ENCODE results near the gene AP4M1.
A peak's percentile ranks its signal among the peaks of the same experiment; 100 is the strongest.
"Not testable (repeated sequence)": the region's sequence is repeated elsewhere in the genome, so short reads cannot be mapped to it uniquely, and the experiment has no call there.

The AP4M1 gene

DNA sequence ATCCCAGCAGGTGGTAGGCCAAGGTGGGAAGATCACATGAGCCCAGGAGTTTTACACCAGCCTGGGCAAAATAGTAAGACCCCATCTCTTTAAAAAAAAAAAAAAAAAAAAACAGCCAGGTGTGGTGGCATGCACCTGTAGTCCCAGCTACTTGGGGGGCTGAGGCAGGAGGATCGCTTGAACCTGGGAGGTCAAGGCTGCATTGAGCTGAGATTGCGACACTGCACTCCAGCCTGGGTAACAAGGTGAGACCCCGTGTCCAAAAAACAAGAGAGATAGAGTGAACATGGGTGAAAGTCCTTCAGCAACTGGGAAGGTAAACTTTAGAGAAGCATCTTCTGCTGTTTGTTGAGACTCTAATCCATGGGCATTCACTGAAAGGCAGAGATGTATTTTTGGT, 41.0 kb downstream of the AP4M1 start:
- ChIA-PET CTCF (interaction anchor here (3.8 kb wide), 1 partner anchor 11 kb away, joined by 20 read pairs; no protein-coding TSS in a partner anchor), POLR2A (no interaction called here)
- Histone ChIP-seq H3K27me3 (replicated peaks in 2 of 5; ENCODE audit: control insufficient read depth in 4 of 5, insufficient read depth in 5 of 5, low read length in 4 of 5) (no peaks in the 10 kb centered on the region), H3K4me1 (ENCODE audit: control extremely low read depth in 1 of 4, control insufficient read depth in 4 of 4, insufficient read depth in 4 of 4, low read length in 3 of 4) (peaks cover 2 to 14% (median 8%) of the 10 kb centered on the region in 4 experiments), H3K4me3 (ENCODE audit: control insufficient read depth in 1 of 7, extremely low read depth in 1 of 7, insufficient read depth in 4 of 7, low read depth in 2 of 7, low read length in 6 of 7) (no peak overlapping the region), H3K36me3 (ENCODE audit: control insufficient read depth in 4 of 4, insufficient read depth in 4 of 4, low read length in 3 of 4) (no peaks in the 10 kb centered on the region), H3K9me3 (ENCODE audit: control extremely low read depth in 1 of 5, control insufficient read depth in 4 of 5, insufficient read depth in 2 of 5, low read depth in 1 of 5, low read length in 4 of 5) (no peaks in the 10 kb centered on the region), H3K27ac (ENCODE audit: insufficient read depth in 1 of 2, low read depth in 1 of 2, low read length in 2 of 2, poor library complexity in 1 of 2, severe bottlenecking in 2 of 2) (no peak overlapping the region)
- WGBS (ENCODE audit: insufficient coverage), result 100% methylated on average over 3 of the region's 3 CpGs
- no peak for DNase-seq

DNA sequence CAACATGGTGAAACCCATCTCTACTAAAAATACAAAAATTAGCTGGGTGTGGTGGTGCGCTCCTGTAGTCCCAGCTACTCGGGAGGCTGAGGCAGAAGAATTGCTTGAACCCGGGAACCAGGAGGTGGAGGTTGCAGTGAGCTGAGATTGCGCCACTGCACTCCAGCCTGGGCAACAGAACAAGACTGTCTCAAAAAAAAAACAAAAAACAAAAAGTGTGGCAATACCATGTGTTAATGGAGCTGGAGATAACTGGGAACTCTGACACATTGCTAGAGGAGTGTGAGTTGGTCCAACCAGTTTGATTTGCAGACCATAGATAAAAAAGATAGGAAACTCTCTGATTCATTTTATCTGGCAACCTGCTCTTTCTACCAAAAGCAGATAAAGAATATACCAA, 44.9 kb downstream of the AP4M1 start:
- POLR2A ChIA-PET; H3K4me3 ChIP-seq (ENCODE audit: control insufficient read depth in 1 of 7, extremely low read depth in 1 of 7, insufficient read depth in 4 of 7, low read depth in 2 of 7, low read length in 6 of 7); H3K9me3 ChIP-seq (ENCODE audit: control extremely low read depth in 1 of 5, control insufficient read depth in 4 of 5, insufficient read depth in 2 of 5, low read depth in 1 of 5, low read length in 4 of 5); H3K27me3 ChIP-seq (replicated peaks in 2 of 5; ENCODE audit: control insufficient read depth in 4 of 5, insufficient read depth in 5 of 5, low read length in 4 of 5); H3K36me3 ChIP-seq (ENCODE audit: control insufficient read depth in 4 of 4, insufficient read depth in 4 of 4, low read length in 3 of 4); DNase-seq; H3K27ac ChIP-seq (ENCODE audit: insufficient read depth in 1 of 2, low read depth in 1 of 2, low read length in 2 of 2, poor library complexity in 1 of 2, severe bottlenecking in 2 of 2): not testable (repeated sequence)
- peaks cover 6 to 24% (median 20%) of the 10 kb centered on the region in 4 experiments for H3K4me1 ChIP-seq (ENCODE audit: control extremely low read depth in 1 of 4, control insufficient read depth in 4 of 4, insufficient read depth in 4 of 4, low read length in 3 of 4)
- CTCF ChIA-PET, result interaction anchor here (4.5 kb wide), 1 partner anchor 13 kb away, joined by 22 read pairs; no protein-coding TSS in a partner anchor
- WGBS (ENCODE audit: insufficient coverage), result 100% methylated on average over 2 of the region's 4 CpGs

DNA sequence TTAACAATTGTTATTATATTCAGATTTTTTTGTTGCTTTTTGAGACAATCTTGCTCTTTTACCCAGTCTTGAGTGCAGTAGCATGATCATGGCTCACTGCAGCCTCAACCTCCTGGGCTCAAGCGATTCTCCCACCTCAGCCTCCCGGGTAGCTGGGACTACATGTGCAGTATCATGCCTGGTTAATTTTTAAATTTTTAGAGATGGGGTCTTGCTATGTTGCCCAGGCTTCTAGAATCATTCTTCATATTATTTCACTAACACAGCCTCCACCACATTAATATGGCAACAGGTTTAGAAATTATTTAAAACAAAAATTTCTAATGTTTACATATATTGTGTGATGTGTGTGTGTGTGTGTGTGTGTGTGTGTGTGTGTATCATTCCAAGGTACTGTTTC, 45.8 kb downstream of the AP4M1 start:
- WGBS (ENCODE audit: insufficient coverage), result no CpG with 5 or more reads among the region's 2 CpGs
- no peak overlapping the region for H3K4me3 ChIP-seq (ENCODE audit: control insufficient read depth in 1 of 7, extremely low read depth in 1 of 7, insufficient read depth in 4 of 7, low read depth in 2 of 7, low read length in 6 of 7)
- peaks cover 0 to 2% (median under 1%) of the 10 kb centered on the region in 4 experiments for H3K36me3 ChIP-seq (ENCODE audit: control insufficient read depth in 4 of 4, insufficient read depth in 4 of 4, low read length in 3 of 4)
- ChIA-PET CTCF (interaction anchor here (1.1 to 4.5 kb wide), 3 partner anchors 9 to 19 kb away, joined by 3 to 22 read pairs (median 9); no protein-coding TSS in a partner anchor), POLR2A (no interaction called here)
- peaks cover 9 to 25% (median 22%) of the 10 kb centered on the region in 4 experiments for H3K4me1 ChIP-seq (ENCODE audit: control extremely low read depth in 1 of 4, control insufficient read depth in 4 of 4, insufficient read depth in 4 of 4, low read length in 3 of 4)
- no peak overlapping the region for H3K27ac ChIP-seq (ENCODE audit: insufficient read depth in 1 of 2, low read depth in 1 of 2, low read length in 2 of 2, poor library complexity in 1 of 2, severe bottlenecking in 2 of 2)
- H3K27me3 ChIP-seq (replicated peaks in 2 of 5; ENCODE audit: control insufficient read depth in 4 of 5, insufficient read depth in 5 of 5, low read length in 4 of 5), result no peaks in the 10 kb centered on the region
- H3K9me3 ChIP-seq (ENCODE audit: control extremely low read depth in 1 of 5, control insufficient read depth in 4 of 5, insufficient read depth in 2 of 5, low read depth in 1 of 5, low read length in 4 of 5), result no peaks in the 10 kb centered on the region
- DNase-seq, result no peak

DNA sequence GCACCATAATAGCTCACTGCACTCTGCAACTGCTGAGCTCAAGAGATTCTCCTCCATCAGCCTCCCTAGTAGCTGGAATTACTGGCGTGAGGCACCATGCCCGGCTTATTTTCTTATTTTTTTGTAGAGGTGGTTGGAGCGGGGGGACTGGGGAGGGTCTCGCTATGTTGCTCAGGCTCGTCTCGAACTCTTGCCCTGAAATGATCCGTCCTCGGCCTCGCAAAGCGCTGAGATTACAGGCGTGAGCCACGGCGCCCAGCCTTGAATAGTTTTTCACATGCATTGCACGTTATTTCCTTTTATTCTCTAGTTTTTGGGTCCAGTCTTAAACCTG, 46.7 kb downstream of the AP4M1 start:
- H3K27ac ChIP-seq (ENCODE audit: insufficient read depth in 1 of 2, low read depth in 1 of 2, low read length in 2 of 2, poor library complexity in 1 of 2, severe bottlenecking in 2 of 2), result peak overlapping the region in 1 of 2 experiments; percentile 85
- ChIA-PET CTCF (interaction anchor here (1.1 to 4.5 kb wide), 4 partner anchors 8 to 20 kb away, joined by 3 to 22 read pairs (median 6); no protein-coding TSS in a partner anchor), POLR2A (interaction anchor here (0.6 kb wide), 1 partner anchor 311 kb away, joined by 3 read pairs; no protein-coding TSS in a partner anchor)
- peaks cover 9 to 31% (median 25%) of the 10 kb centered on the region in 4 experiments for H3K4me1 ChIP-seq (ENCODE audit: control extremely low read depth in 1 of 4, control insufficient read depth in 4 of 4, insufficient read depth in 4 of 4, low read length in 3 of 4)
- H3K27me3 ChIP-seq (replicated peaks in 2 of 5; ENCODE audit: control insufficient read depth in 4 of 5, insufficient read depth in 5 of 5, low read length in 4 of 5), result no peaks in the 10 kb centered on the region
- peaks cover 0 to 5% (median 3%) of the 10 kb centered on the region in 4 experiments for H3K36me3 ChIP-seq (ENCODE audit: control insufficient read depth in 4 of 4, insufficient read depth in 4 of 4, low read length in 3 of 4)
- WGBS (ENCODE audit: insufficient coverage), result 14% methylated on average over 13 of the region's 14 CpGs
- DNase-seq, result no peak
- H3K9me3 ChIP-seq (ENCODE audit: control extremely low read depth in 1 of 5, control insufficient read depth in 4 of 5, insufficient read depth in 2 of 5, low read depth in 1 of 5, low read length in 4 of 5), result no peaks in the 10 kb centered on the region
- peak overlapping the region; percentile 25 to 97 (median 92) for H3K4me3 ChIP-seq (ENCODE audit: control insufficient read depth in 1 of 7, extremely low read depth in 1 of 7, insufficient read depth in 4 of 7, low read depth in 2 of 7, low read length in 6 of 7)

DNA sequence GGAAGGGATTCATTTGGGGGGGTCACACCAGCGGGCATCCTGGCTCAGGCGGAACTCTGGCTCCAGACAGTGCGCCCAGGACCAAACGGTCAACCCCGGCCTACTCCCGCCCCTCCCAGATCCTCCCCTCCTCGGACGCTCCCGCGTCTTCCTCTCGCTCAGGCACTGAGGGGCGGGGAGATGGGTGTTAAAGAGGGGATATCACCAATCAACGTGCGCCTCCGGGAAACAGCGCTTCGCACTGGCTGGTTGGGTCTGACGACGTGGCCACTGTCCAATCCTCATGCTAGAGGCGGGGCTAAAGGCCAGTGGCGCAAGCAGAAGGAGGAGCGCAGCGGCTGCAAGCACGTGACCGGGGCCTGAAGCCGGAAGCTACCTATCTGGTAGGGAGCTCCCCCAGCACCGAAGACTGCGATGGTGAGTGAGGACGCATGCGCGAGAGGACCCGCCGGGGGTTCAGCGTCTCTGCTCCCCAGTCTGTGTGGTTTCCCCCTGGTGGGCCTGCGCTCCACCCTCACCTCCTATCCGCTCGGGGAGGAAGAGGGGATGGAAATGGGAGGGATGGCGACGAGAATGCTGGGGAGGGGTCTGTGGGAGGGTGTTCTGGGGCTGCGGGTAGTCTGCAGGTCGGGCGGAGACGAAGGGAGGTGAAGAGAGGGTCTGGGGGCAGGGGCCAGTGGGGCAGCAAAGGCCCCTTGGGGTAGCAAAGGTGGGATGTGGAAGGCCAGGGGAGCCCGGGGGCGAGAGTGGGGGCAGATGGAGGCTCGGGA, 47.3 kb downstream of the AP4M1 start, which contains the start of gene LAMTOR4:
TSS of gene LAMTOR4 (plus strand) at position 360 of the 770 bp plus-strand sequence. CDS start at position 415, 55 bp downstream.
- H3K4me3 ChIP-seq (ENCODE audit: control insufficient read depth in 1 of 7, extremely low read depth in 1 of 7, insufficient read depth in 4 of 7, low read depth in 2 of 7, low read length in 6 of 7), result peak within 1 kb of the TSS; percentile 64 to 97 (median 92)
- peak; percentile 98 to 99 (median 99) for DNase-seq
- H3K27ac ChIP-seq (ENCODE audit: insufficient read depth in 1 of 2, low read depth in 1 of 2, low read length in 2 of 2, poor library complexity in 1 of 2, severe bottlenecking in 2 of 2), result peak within 1 kb of the TSS; percentile 70 to 85
- POLR2A ChIA-PET, result interaction anchor here (0.6 kb wide), 1 partner anchor 310 kb away, joined by 3 read pairs; no protein-coding TSS in a partner anchor
- CTCF ChIA-PET, result interaction anchor here (1.3 to 4.5 kb wide), 3 partner anchors 8 to 18 kb away, joined by 3 to 22 read pairs (median 9); no protein-coding TSS in a partner anchor
- 0% methylated on average over 33 of the region's 46 CpGs for WGBS (ENCODE audit: insufficient coverage)
- H3K4me1 ChIP-seq (ENCODE audit: control extremely low read depth in 1 of 4, control insufficient read depth in 4 of 4, insufficient read depth in 4 of 4, low read length in 3 of 4), result peaks cover 9 to 31% (median 25%) of the 10 kb centered on the region in 4 experiments
- no peaks in the 10 kb centered on the region for H3K27me3 ChIP-seq (replicated peaks in 2 of 5; ENCODE audit: control insufficient read depth in 4 of 5, insufficient read depth in 5 of 5, low read length in 4 of 5)
- no peaks in the 10 kb centered on the region for H3K9me3 ChIP-seq (ENCODE audit: control extremely low read depth in 1 of 5, control insufficient read depth in 4 of 5, insufficient read depth in 2 of 5, low read depth in 1 of 5, low read length in 4 of 5)
- peaks cover 0 to 11% (median 6%) of the 10 kb centered on the region in 4 experiments for H3K36me3 ChIP-seq (ENCODE audit: control insufficient read depth in 4 of 4, insufficient read depth in 4 of 4, low read length in 3 of 4)

GRCh38 chr7:100152404-100152803, 51.0 kb downstream of the AP4M1 start:
- no peak overlapping the region for H3K27ac ChIP-seq (ENCODE audit: insufficient read depth in 1 of 2, low read depth in 1 of 2, low read length in 2 of 2, poor library complexity in 1 of 2, severe bottlenecking in 2 of 2)
- peaks cover 4 to 40% (median 27%) of the 10 kb centered on the region in 4 experiments for H3K36me3 ChIP-seq (ENCODE audit: control insufficient read depth in 4 of 4, insufficient read depth in 4 of 4, low read length in 3 of 4)
- no peak overlapping the region for H3K4me3 ChIP-seq (ENCODE audit: control insufficient read depth in 1 of 7, extremely low read depth in 1 of 7, insufficient read depth in 4 of 7, low read depth in 2 of 7, low read length in 6 of 7)
- CTCF ChIA-PET, result interaction anchor here (0.7 to 1.0 kb wide), 4 partner anchors 20 to 149 kb away, joined by 3 to 6 read pairs (median 3); no protein-coding TSS in a partner anchor
- peak in 2 of 3 donors; percentile 53 to 67 for DNase-seq
- peaks cover 9 to 45% (median 34%) of the 10 kb centered on the region in 4 experiments for H3K4me1 ChIP-seq (ENCODE audit: control extremely low read depth in 1 of 4, control insufficient read depth in 4 of 4, insufficient read depth in 4 of 4, low read length in 3 of 4)
- no peaks in the 10 kb centered on the region for H3K27me3 ChIP-seq (replicated peaks in 2 of 5; ENCODE audit: control insufficient read depth in 4 of 5, insufficient read depth in 5 of 5, low read length in 4 of 5)
- POLR2A ChIA-PET, result no interaction called here
- H3K9me3 ChIP-seq (ENCODE audit: control extremely low read depth in 1 of 5, control insufficient read depth in 4 of 5, insufficient read depth in 2 of 5, low read depth in 1 of 5, low read length in 4 of 5), result no peaks in the 10 kb centered on the region
